HG02588 (cell line): Measurements from ENCODE around the gene GAK.
"Not testable (repeated sequence)": the region's sequence is repeated elsewhere in the genome, so short reads cannot be mapped to it uniquely, and the experiment has no call there.

Source experiments
- ATAC-seq: cut with Tn5 transposase; IDR thresholded peaks from one replicate; pipeline ENCODE4 v1.9.1; 2021; ENCODE audit warnings: mild to moderate bottlenecking, moderate library complexity; ENCODE audit not compliant: unreplicated experiment

GAK gene

GRCh38 chr4:929096-929765 is 2.9 kb downstream of the GAK start:
- no peak for ATAC-seq

- not testable (repeated sequence) for ATAC-seq
Measured at GRCh38 chr4:927566-927965, 4.5 kb downstream of the GAK start.

GRCh38 chr4:926538-926937 is 5.6 kb downstream of the GAK start:
- no peak for ATAC-seq

- ATAC-seq = no peak
Measured at GRCh38 chr4:925771-926500, 6.2 kb downstream of the GAK start.

GRCh38 chr4:925171-925570 is 6.9 kb downstream of the GAK start:
- ATAC-seq = no peak

GRCh38 chr4:924107-925096 is 7.7 kb downstream of the GAK start:
- ATAC-seq = peak; percentile 42

GRCh38 chr4:921830-922331 is 10.2 kb downstream of the GAK start:
- no peak for ATAC-seq

- ATAC-seq = not testable (repeated sequence)
Measured at GRCh38 chr4:919004-919680, 13.0 kb downstream of the GAK start.

GRCh38 chr4:918591-918990 is 13.5 kb downstream of the GAK start:
- not testable (repeated sequence) for ATAC-seq

- no peak for ATAC-seq
Measured at GRCh38 chr4:917992-918391, 14.1 kb downstream of the GAK start.

GRCh38 chr4:917466-917865 is 14.7 kb downstream of the GAK start:
- no peak for ATAC-seq

- ATAC-seq = no peak
Measured at GRCh38 chr4:915595-915994, 16.5 kb downstream of the GAK start.

GRCh38 chr4:915041-915474 is 17.1 kb downstream of the GAK start:
- ATAC-seq = no peak

GRCh38 chr4:914531-914930 is 17.6 kb downstream of the GAK start:
- ATAC-seq = no peak

- ATAC-seq = no peak
Measured at GRCh38 chr4:913280-913618, 18.9 kb downstream of the GAK start.

GRCh38 chr4:912548-913279 is 19.4 kb downstream of the GAK start:
- no peak for ATAC-seq

- ATAC-seq = no peak
Measured at GRCh38 chr4:911871-912490, 20.1 kb downstream of the GAK start.

- no peak for ATAC-seq
Measured at GRCh38 chr4:911221-911751, 20.8 kb downstream of the GAK start.

GRCh38 chr4:910366-911091 is 21.6 kb downstream of the GAK start:
- no peak for ATAC-seq
